G401.6 (cell line): ENCODE results near the gene FAM124B.
"Not testable (repeated sequence)": the region's sequence is repeated elsewhere in the genome, so short reads cannot be mapped to it uniquely, and the experiment has no call there.

Experiments
- FAIRE-seq: peaks from 2 replicates; lab custom pipeline; 2012; peaks lifted over from hg19 to GRCh38; lab: Jason Lieb, UNC

FAM124B gene

GRCh38 chr2:224412141-224413015, 10.5 kb upstream of the FAM124B start:
- no peak for FAIRE-seq

DNA sequence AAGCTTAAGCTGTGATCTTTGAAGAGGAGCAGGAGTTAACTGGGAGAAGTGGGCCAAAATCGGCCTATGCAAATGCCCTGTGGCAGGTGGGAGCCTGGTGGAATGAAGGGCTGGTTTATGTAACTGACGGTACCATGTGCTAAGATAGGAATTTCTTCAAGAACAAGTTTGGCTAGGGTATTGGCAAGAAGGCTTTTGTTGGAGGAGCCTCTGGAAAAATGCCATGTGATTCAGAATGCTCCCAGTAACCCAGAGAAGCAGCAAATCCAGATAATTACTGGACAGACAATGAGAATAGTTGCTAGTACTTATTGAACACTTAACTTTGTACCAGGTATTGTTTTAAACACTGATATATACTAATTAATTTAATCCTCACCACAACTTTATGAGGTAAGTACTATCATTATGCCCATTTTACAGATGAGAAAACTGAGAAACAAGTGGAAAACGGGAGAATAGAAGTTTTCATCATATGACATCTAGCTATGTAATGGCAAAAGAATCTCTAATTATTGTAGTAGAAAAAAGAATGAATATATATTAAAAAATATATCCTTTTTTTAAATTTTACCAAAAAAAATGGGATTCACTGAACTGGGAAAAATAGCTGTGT, 9.1 kb upstream of the FAM124B start:
- FAIRE-seq: no peak

DNA sequence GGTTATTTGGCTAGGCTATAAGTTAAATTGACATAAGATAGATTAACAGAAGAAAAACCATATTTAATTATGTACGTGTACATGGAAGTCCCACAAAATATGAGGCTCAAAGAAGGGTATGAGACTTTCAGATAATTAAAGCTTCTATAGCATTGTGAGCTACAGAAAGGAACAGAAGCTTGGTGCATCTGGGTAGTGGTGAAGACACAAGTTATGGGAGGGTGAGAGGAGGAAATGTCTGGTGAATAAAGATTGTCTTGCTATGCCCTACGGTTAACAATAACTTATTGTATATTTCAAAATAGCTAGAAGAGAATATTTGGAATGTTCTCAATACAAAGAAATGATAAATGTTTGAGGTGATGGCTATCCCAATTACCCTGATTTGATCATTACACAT, 6.8 kb upstream of the FAM124B start:
- no peak for FAIRE-seq

DNA sequence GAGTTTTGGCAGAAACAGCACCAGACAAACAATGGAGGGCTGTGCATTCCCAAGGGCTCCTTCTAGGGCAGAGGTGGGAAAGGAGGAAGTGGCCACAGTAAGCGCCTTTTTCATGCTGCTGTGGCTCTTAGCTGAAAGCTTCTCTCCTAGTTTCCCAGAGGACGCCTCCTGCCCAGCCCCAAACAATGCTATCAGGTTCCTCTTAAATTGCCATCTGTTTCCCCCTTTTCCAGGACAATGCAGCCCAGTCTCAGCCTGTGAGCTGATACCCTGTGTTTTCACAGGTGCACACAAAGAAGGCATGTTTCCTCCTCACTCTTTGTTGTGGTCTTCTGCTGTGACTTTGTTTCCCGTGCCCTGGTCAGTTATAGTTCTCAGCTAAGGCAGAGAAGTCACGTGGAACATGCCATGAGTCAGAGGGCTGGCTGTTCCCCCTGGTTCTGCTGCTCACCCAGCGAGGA, 5.4 kb upstream of the FAM124B start:
- FAIRE-seq: no peak

DNA sequence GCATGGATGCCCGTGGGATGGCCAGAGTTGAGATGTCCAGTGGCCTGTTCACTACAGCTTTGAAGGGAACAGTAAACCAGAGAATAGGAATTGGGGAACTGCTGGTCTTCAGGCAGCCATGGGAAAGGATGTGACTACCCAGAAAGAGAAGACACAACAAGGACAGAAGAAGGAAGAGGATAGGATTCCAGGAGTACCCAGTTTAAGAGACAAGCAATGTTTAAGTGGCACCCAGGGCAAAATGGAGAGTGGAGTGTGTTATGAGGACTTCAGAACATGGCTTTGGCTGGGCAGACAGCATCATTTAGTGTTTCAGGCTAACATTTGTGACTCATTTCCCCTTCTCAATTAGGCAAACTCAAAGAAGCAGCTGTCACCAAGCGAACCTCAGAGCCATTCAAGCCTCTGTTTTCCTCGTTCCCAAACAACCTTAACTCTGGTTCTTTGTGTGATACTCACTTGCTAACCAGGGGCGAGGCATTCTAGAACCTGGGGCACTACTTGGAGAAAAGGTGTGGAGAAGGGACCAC, 4.0 kb upstream of the FAM124B start:
- no peak for FAIRE-seq

- FAIRE-seq: no peak
These were observed 3.5 kb upstream of the FAM124B start for GRCh38 chr2:224405412-224405811.

- no peak for FAIRE-seq
These were observed 2.9 kb upstream of the FAM124B start for GRCh38 chr2:224404796-224405195.

- FAIRE-seq: no peak
These were observed 1.8 kb upstream of the FAM124B start for GRCh38 chr2:224403657-224404056.

DNA sequence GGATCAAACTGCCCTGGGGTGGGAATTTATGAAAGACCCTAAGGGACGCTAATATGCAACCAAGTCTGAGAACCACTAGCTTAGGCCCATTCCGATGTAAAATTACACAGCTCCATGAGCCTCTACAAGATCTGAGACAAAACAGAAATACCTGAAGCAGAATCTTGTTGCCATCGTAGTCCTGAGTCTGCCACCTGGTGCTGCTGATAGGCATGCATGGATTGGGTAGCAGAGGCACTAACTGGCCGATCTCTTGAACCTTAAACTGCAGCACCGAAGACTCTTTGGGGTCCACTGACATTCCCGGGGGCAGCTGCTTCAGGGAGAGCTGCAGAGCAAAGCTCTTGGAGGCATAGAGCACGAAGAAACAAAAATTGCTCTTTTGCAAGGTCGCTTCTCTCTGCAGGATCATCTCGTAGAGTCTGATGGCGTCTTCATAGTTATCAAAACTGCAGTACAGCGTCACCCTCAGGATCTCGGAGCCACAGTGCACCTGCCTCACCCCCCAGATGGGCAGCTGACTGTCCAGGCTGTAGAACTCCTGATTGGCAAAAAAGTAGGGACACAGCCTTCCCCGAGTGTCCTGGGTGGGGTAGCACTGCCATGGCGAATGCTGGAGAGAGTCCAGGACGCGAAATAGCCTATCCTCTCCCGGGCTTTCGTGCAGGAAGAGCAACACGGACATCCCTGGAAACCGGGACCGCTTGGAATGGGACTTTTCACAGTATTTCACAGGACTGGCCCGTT, 848 bp downstream of the FAM124B start:
- no peak for FAIRE-seq

DNA sequence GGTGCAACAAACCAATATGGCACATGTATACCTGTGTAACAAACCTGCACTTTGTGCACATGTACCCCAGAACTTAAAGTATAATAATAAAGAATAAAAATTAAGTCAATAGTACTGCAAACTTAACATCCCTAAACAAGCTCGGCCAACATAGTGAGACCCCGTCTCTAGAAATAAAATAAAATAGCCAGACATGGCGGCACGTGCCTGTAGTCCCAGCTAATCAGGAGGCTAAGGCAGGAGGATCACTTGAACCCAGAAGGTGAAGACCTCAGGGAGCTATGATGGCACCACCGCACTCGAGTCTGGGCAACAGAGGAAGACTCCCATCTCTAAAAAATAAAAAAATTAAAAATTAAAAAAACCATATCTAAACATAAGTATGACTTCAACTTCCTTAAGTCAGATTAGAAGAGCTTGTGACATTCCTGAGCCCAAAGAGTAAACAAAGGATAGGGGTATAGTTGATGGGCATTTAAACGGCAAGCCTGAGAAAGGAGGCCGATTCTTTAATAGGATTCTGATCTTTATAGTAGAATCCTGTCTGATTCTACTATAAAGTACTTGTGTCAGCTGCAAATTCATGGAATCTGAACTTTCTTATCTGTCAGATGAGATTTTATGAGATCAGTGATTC, 1.6 kb downstream of the FAM124B start:
- FAIRE-seq: no peak

- no peak for FAIRE-seq
These were observed 3.6 kb downstream of the FAM124B start for GRCh38 chr2:224398289-224398688.

GRCh38 chr2:224397100-224397499, 4.8 kb downstream of the FAM124B start:
- not testable (repeated sequence) for FAIRE-seq

DNA sequence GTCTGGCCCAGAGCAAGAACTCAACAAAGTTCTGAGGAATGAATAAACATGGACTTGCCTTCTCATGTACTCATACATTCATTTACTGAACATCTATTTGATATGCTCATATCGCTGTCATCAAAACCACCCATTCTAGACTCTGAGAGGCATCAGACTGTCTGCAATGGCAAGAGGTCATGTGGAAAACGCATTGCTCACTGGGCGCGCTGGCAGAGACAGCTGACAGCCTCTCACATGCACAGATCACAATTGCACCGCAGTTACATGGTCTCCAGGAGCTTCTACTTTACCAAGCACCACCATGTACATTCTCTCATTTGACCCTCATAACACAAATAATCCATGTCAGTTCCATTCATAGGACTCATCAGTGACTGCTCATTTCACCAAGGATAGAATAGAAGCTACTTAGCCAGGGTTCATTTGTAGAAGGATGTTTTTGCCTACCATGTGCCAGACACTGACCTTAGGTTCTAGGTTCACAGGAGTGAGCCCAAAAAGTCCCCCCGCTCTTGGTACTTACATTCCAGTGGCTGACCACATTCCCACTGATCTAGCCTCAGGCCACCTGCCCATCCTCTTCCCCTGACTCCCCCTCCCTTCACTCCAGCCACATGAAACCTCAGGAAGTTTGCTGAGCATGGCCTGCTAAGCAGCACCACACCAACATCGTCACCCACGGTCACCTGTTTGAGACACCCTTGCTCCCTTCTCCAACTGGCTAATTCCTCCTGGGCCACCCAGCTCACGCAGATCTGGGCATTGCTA, 6.1 kb downstream of the FAM124B start:
- no peak for FAIRE-seq

GRCh38 chr2:224393157-224393872, 8.6 kb downstream of the FAM124B start:
- no peak for FAIRE-seq

DNA sequence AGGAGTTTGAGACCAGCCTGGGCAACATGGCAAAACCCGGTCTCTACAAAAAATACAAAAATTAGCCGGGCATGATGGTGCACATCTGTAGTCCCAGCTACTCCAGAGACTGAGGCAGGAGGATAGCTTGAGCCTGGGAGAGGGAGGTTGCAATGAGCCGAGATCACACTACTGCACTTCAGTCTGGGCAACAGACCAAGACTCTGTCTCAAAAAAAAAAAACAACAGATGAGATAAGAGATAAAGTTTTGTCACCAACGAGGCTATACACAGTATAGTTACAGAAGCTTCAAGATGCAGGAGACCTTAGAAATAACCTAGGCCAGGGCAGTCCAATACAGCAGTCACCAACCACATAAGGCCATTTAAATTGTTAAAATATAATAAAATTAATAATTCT, 9.4 kb downstream of the FAM124B start:
- FAIRE-seq: no peak

GRCh38 chr2:224389317-224389716, 12.6 kb downstream of the FAM124B start:
- no peak for FAIRE-seq

GRCh38 chr2:224386876-224387275, 15.0 kb downstream of the FAM124B start:
- FAIRE-seq: no peak

- no peak for FAIRE-seq
These were observed 18.8 kb downstream of the FAM124B start for GRCh38 chr2:224382973-224383555.

GRCh38 chr2:224382280-224382647, 19.6 kb downstream of the FAM124B start:
- not testable (repeated sequence) for FAIRE-seq

DNA sequence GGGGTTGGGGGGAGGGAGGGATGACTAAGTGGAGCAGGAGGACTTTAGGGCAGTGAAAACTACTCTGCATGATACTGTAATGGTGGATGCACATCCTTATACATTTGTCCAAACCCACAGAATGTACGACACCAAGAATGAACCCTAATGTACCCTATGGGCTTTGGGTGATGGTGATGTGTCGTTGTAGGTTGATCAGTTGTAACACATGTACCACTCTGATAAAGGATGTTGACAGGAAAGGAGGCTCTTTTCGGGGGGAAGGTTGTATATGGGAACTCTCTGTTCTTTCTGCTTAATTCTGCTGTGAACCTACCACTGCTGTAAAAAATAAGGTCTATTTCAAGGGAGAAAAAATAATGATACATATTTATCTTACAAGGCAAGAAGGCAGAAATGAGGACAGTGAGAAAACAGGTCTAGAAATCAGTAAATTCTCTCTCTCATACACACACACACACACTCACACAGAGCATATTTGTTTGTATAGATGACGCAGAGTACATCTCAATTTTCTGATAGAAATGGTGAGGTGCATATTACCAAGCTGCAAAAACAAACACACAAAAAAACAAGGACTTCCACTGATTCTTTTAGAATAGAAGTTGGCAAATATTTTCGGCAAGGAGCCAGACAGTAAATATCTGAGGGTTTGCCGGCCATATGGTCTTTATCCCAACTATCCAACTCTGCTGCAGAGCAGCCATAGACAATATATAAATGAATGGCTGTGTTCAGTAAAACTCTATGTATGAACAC, 20.2 kb downstream of the FAM124B start:
- no peak for FAIRE-seq
